PFSK-1 (cell line): Measurements from ENCODE around the gene XRCC2.

Experiments
- POLR2AphosphoS5 ChIP-seq: IDR thresholded peaks from 2 replicates; pipeline ENCODE4 v1.6.1; 2012; ENCODE audit warnings: low read depth, mild to moderate bottlenecking, control low read depth, low read length, moderate library complexity
- SIN3A ChIP-seq: IDR thresholded peaks from 2 replicates; pipeline ENCODE4 v1.6.1; 2012; ENCODE audit warnings: mild to moderate bottlenecking, low read length, moderate library complexity, borderline replicate concordance; ENCODE audit not compliant: insufficient read depth

DNA sequence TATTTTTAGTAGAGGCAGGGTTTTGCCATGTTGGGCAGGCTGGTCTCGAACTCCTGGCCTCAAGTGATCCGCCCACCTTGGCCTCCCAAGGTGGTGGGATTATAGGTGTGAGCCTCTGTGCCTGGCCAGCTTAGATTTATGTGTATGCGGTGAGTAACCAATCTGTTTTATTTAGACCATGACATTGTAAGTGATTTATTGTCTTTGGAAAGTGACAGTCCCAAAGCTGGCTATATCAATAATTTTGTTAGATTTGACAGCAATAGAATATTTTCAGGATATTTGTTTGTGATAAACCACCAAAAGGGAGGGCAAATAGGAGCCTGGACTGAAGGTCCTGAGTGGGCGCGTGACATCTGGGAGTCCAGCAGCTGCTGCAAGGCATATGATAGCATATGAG is 75.7 kb downstream of the XRCC2 start:
- TF ChIP-seq SIN3A: no peak
- no peak for TF ChIP-seq POLR2AphosphoS5
